ENCODE data around the gene FBXW10.
"Not testable (repeated sequence)": the region's sequence is repeated elsewhere in the genome, so short reads cannot be mapped to it uniquely, and the experiment has no call there.

The FBXW10 gene

DNA sequence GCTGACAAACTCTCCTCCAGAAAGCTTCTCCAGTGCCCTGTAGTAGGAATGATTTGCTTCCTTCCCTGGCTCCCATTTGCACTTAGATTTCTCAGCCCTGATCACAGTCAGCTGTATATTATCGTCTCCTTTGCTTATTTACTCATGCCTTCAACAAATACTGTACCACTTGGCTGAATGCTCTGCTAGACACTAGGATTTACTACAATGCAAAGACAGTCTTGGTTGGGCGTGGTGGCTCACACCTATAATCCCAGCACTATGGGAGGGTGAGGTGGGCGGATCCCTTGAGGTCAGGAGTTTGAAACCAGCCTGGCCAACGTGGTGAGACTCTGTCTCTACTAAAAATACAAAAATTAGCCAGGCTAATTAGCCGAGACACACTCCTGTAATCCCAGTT is 43.0 kb downstream of the FBXW10 start:
- H3K9me3 ChIP-seq (ENCODE audit: control insufficient read depth in 2 of 2, low read length in 2 of 2); H3K4me1 ChIP-seq (ENCODE audit: control insufficient read depth in 2 of 2, insufficient read depth in 2 of 2, low read length in 2 of 2); H3K9ac ChIP-seq (ENCODE audit: low read depth in 1 of 2, low read length in 2 of 2); H3K4me3 ChIP-seq (ENCODE audit: low read length in 2 of 2); H3K36me3 ChIP-seq (ENCODE audit: control insufficient read depth in 2 of 2, insufficient read depth in 2 of 2, low read length in 2 of 2); H3K27ac ChIP-seq (ENCODE audit: low read depth in 2 of 2, low read length in 2 of 2); H3K27me3 ChIP-seq (ENCODE audit: control insufficient read depth in 2 of 2, insufficient read depth in 2 of 2, low read length in 2 of 2): not testable (repeated sequence)

DNA sequence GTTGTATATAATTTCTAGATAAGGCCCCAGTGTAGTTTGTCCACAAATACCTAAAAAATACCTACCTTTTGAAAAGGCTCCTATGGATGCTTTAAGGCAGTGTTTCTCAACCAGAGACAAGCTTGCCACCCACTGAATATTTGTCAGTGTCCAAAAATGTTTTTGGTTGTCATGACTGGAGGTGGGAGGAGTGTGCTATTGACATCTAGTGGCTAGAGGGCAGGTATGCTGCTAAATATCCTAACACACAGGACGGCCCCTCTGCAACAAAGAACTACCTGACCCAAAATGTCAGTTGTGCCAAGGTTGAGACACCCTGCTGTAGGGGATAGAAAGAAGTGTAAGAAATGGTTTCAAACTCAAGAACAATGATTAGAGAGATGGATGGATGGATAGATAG is 47.5 kb downstream of the FBXW10 start:
- H3K27me3 ChIP-seq (ENCODE audit: control insufficient read depth in 2 of 2, insufficient read depth in 2 of 2, low read length in 2 of 2); H3K4me3 ChIP-seq (ENCODE audit: low read length in 2 of 2); H3K4me1 ChIP-seq (ENCODE audit: control insufficient read depth in 2 of 2, insufficient read depth in 2 of 2, low read length in 2 of 2); H3K9ac ChIP-seq (ENCODE audit: low read depth in 1 of 2, low read length in 2 of 2); H3K9me3 ChIP-seq (ENCODE audit: control insufficient read depth in 2 of 2, low read length in 2 of 2); H3K36me3 ChIP-seq (ENCODE audit: control insufficient read depth in 2 of 2, insufficient read depth in 2 of 2, low read length in 2 of 2); H3K27ac ChIP-seq (ENCODE audit: low read depth in 2 of 2, low read length in 2 of 2): not testable (repeated sequence)

DNA sequence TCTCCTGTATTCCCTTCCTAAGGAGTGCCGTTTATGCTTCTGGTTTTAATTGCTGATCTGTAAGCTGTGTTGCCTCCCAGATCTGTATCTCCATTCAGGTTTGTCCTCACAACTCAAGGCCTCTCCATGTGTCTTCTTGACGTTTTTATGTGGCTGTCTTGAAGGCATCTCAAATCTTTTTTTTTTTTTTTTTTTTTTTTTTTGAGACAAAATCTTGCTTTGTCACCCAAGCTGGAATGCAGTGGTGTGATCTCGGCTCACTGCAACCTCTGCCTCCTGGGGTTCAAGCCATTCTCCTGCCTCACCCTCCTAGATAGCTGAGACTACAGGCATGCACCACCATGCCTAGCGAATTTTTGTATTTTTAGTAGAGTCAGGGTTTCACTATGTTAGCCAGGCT is 51.0 kb downstream of the FBXW10 start:
- H3K27ac ChIP-seq (ENCODE audit: low read depth in 2 of 2, low read length in 2 of 2); H3K4me3 ChIP-seq (ENCODE audit: low read length in 2 of 2); H3K4me1 ChIP-seq (ENCODE audit: control insufficient read depth in 2 of 2, insufficient read depth in 2 of 2, low read length in 2 of 2); H3K9ac ChIP-seq (ENCODE audit: low read depth in 1 of 2, low read length in 2 of 2); H3K9me3 ChIP-seq (ENCODE audit: control insufficient read depth in 2 of 2, low read length in 2 of 2); H3K27me3 ChIP-seq (ENCODE audit: control insufficient read depth in 2 of 2, insufficient read depth in 2 of 2, low read length in 2 of 2): not testable (repeated sequence)
- peaks cover 5 to 13% of the 10 kb centered on the region in 2 donors for H3K36me3 ChIP-seq (ENCODE audit: control insufficient read depth in 2 of 2, insufficient read depth in 2 of 2, low read length in 2 of 2)

DNA sequence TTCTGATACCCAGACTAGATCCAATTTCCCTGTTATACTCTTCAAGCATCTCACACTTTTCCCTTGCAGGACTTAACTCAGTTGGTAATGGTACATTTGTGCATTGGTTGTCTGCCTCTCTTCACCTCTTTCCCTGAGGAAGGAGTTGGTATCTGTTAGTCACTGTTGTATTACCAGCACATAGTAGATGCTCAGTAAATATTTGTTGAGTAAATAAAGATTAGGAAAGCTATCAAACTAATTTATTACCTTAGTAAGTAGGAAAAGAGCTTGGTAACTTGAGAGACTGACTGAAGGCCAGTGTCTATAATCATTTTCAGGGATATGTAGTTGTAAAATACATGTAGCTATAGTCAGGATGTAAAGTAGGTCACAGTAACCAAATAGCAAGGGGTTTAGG is 53.0 kb downstream of the FBXW10 start:
- H3K27ac ChIP-seq (ENCODE audit: low read depth in 2 of 2, low read length in 2 of 2), result not testable (repeated sequence)
- H3K36me3 ChIP-seq (ENCODE audit: control insufficient read depth in 2 of 2, insufficient read depth in 2 of 2, low read length in 2 of 2), result peaks cover 5 to 16% of the 10 kb centered on the region in 2 donors

DNA sequence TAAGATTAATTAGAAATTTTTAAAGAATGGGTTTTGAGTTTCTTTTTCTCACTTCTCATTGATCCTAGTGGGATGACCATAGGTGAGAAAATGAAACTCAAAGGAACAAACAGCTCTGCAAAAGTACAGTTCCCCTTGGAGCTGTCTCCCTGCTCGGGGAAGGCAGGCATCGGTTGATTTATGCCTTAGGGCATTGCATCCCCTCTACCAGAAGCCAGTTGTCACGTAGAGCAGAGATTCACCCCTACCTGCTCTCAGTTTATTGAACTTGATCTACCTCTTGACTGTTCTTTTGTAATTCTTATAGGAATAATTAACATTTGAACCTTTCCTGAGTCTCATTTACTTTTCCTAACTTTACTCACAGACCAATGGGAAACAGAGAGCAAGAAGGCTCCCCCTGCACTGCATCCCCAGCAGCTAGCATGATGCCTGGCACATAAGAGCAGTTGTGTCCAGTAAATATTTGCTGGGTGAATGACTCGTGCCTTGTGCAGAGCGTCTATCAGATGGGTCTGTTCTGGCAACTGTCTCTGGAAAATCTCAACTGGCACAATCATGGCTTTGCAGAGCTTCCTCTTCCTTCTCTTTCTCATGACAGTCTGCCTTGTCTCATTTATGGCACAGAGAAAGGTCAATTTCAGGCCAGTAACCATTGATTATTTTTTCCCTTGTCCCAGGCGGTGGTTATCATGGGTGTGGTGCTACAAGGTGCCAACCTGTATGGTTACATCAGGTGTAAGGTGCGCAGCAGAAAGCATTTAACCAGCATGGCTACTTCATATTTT is 59.8 kb downstream of the FBXW10 start:
- H3K9ac ChIP-seq (ENCODE audit: low read depth in 1 of 2, low read length in 2 of 2); H3K27ac ChIP-seq (ENCODE audit: low read depth in 2 of 2, low read length in 2 of 2); H3K27me3 ChIP-seq (ENCODE audit: control insufficient read depth in 2 of 2, insufficient read depth in 2 of 2, low read length in 2 of 2); H3K9me3 ChIP-seq (ENCODE audit: control insufficient read depth in 2 of 2, low read length in 2 of 2); H3K4me1 ChIP-seq (ENCODE audit: control insufficient read depth in 2 of 2, insufficient read depth in 2 of 2, low read length in 2 of 2); H3K4me3 ChIP-seq (ENCODE audit: low read length in 2 of 2): not testable (repeated sequence)
- H3K36me3 ChIP-seq (ENCODE audit: control insufficient read depth in 2 of 2, insufficient read depth in 2 of 2, low read length in 2 of 2), result peaks cover 5 to 12% of the 10 kb centered on the region in 2 donors

More for the DNA sequence above, 53.0 kb downstream of the FBXW10 start:
- H3K27me3 ChIP-seq (ENCODE audit: control insufficient read depth in 2 of 2, insufficient read depth in 2 of 2, low read length in 2 of 2); H3K4me3 ChIP-seq (ENCODE audit: low read length in 2 of 2); H3K9me3 ChIP-seq (ENCODE audit: control insufficient read depth in 2 of 2, low read length in 2 of 2); H3K4me1 ChIP-seq (ENCODE audit: control insufficient read depth in 2 of 2, insufficient read depth in 2 of 2, low read length in 2 of 2); H3K9ac ChIP-seq (ENCODE audit: low read depth in 1 of 2, low read length in 2 of 2): not testable (repeated sequence)

DNA sequence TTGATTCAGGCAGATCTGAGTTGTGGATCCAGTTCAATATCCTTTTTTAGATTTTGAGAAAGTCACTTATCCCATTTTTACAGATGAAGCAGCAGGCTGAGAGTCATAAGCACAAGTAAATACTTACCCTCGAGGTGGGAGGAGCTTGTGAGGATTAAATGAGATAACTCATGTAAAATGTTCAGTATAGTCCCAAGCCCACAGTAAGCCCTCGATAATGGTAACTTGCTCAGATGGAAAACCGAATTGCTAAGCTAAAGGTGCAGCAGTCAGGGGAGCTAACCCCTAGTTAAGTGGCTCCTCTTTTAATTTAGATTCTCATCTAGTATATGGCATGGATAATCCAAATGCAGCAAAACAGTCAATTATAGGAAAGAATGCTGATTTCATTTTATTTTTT is 72.1 kb downstream of the FBXW10 start:
- H3K4me3 ChIP-seq (ENCODE audit: low read length in 2 of 2); H3K4me1 ChIP-seq (ENCODE audit: control insufficient read depth in 2 of 2, insufficient read depth in 2 of 2, low read length in 2 of 2); H3K9ac ChIP-seq (ENCODE audit: low read depth in 1 of 2, low read length in 2 of 2); H3K9me3 ChIP-seq (ENCODE audit: control insufficient read depth in 2 of 2, low read length in 2 of 2); H3K36me3 ChIP-seq (ENCODE audit: control insufficient read depth in 2 of 2, insufficient read depth in 2 of 2, low read length in 2 of 2); H3K27me3 ChIP-seq (ENCODE audit: control insufficient read depth in 2 of 2, insufficient read depth in 2 of 2, low read length in 2 of 2); H3K27ac ChIP-seq (ENCODE audit: low read depth in 2 of 2, low read length in 2 of 2): not testable (repeated sequence)

DNA sequence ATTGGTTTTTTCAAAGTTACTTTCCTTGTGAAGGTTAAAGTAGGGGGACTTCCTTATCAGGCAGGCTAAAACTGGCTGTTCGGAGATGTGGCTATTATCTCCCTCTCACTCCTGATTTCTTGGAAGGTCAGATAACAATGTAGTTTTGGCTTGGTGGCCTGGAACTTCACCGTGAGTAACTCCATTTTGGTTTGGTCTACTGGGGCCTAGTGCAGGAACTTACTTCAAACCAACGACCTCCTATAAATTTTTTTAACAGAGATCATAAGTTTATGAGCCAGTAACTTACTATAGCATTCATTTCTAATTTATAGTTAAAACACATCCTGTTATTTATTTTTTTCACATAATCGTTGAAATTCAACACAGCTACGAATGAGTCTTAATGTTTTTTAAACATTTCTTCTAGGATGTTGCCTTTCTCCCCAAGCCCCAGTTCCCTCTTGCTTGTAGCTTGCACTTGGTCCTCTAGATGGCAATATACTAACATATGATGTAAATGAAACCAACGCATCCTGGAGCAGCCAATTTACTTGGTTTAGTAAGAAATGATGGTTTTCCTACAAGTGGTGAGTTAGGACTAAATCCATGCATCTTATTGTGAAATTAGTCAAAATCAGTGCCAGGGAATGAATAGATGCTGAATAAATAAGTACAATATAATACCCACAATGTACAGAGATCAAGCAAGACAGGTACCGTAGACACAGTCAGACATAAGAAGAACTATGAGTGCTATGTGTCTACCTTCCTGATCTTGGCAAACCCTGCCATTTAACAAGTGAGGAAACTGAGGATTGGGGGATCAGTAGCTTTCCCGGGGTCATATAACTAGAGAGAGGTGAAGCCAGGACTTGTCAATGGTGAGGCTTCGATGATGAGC is 72.9 kb downstream of the FBXW10 start:
- not testable (repeated sequence) for H3K4me1 ChIP-seq (ENCODE audit: control insufficient read depth in 2 of 2, insufficient read depth in 2 of 2, low read length in 2 of 2); H3K4me3 ChIP-seq (ENCODE audit: low read length in 2 of 2); H3K36me3 ChIP-seq (ENCODE audit: control insufficient read depth in 2 of 2, insufficient read depth in 2 of 2, low read length in 2 of 2); H3K9me3 ChIP-seq (ENCODE audit: control insufficient read depth in 2 of 2, low read length in 2 of 2); H3K9ac ChIP-seq (ENCODE audit: low read depth in 1 of 2, low read length in 2 of 2); H3K27ac ChIP-seq (ENCODE audit: low read depth in 2 of 2, low read length in 2 of 2); H3K27me3 ChIP-seq (ENCODE audit: control insufficient read depth in 2 of 2, insufficient read depth in 2 of 2, low read length in 2 of 2)

DNA sequence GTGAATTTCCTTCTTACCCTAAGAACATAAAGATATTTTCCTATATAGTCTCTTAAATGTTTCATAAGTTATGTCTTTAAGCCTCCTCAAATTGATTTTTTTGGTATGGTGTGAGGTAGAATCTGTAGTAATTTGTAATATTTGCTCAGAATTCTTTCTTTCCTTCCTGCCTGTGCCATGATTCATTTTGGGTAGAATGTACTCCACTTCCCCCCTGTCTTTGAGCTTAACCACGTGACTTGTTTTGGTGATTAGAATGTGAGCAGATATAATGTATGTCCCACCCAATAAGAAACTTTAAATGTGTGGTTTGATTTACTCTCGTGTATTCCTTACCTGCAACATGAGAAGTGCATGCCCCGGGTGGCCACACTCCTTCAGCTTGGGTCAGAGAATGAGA is 77.6 kb downstream of the FBXW10 start:
- not testable (repeated sequence) for H3K4me1 ChIP-seq (ENCODE audit: control insufficient read depth in 2 of 2, insufficient read depth in 2 of 2, low read length in 2 of 2); H3K27me3 ChIP-seq (ENCODE audit: control insufficient read depth in 2 of 2, insufficient read depth in 2 of 2, low read length in 2 of 2); H3K36me3 ChIP-seq (ENCODE audit: control insufficient read depth in 2 of 2, insufficient read depth in 2 of 2, low read length in 2 of 2); H3K9ac ChIP-seq (ENCODE audit: low read depth in 1 of 2, low read length in 2 of 2); H3K9me3 ChIP-seq (ENCODE audit: control insufficient read depth in 2 of 2, low read length in 2 of 2); H3K4me3 ChIP-seq (ENCODE audit: low read length in 2 of 2); H3K27ac ChIP-seq (ENCODE audit: low read depth in 2 of 2, low read length in 2 of 2)

DNA sequence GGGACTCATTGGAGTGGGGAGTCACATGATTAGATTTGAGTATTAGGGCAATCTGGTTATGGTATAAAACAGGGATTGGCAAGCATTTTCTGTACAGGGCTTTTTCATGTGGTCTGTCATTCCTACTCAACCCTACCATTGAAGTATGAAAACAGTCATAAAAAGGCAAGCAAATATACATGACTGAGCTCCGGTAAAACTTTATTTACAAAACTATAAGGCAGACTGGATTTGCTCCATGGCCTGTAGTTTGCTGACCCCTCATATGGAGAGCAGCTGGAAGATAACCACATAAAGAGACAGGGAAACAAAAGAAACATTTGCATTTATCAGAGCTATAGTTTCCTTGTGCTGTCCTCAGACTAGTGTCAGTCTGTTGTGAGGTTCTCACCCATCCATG is 83.8 kb downstream of the FBXW10 start:
- H3K27ac ChIP-seq (ENCODE audit: low read depth in 2 of 2, low read length in 2 of 2); H3K36me3 ChIP-seq (ENCODE audit: control insufficient read depth in 2 of 2, insufficient read depth in 2 of 2, low read length in 2 of 2); H3K4me1 ChIP-seq (ENCODE audit: control insufficient read depth in 2 of 2, insufficient read depth in 2 of 2, low read length in 2 of 2); H3K27me3 ChIP-seq (ENCODE audit: control insufficient read depth in 2 of 2, insufficient read depth in 2 of 2, low read length in 2 of 2); H3K9me3 ChIP-seq (ENCODE audit: control insufficient read depth in 2 of 2, low read length in 2 of 2); H3K4me3 ChIP-seq (ENCODE audit: low read length in 2 of 2); H3K9ac ChIP-seq (ENCODE audit: low read depth in 1 of 2, low read length in 2 of 2): not testable (repeated sequence)

Measured in mucosa of rectum (tissue), 2 donors.